NB4 (cell line): ENCODE measurements around the gene NAT16.

Experiments used
- CTCF ChIP-seq: IDR thresholded peaks from one replicate; pipeline ENCODE4 v1.5.1; 2012; ENCODE audit warnings: low read depth, low read length
- MYC ChIP-seq: IDR thresholded peaks from 2 replicates; pipeline ENCODE4 v1.6.1; 2011; ENCODE audit warnings: low read depth, low read length
- POLR2A ChIP-seq: IDR thresholded peaks from 2 replicates; pipeline ENCODE4 v1.6.1; 2011; ENCODE audit warnings: mild to moderate bottlenecking; ENCODE audit not compliant: insufficient read length; ENCODE audit errors: extremely low read depth
- TF ChIP-seq, protein P1 (sequence below): IDR thresholded peaks from 2 replicates; pipeline ENCODE4 v1.6.1; 2011; ENCODE audit warnings: low read depth, low read length

GRCh38 chr7:101127460-101128039 lies 52.5 kb downstream of the NAT16 start:
- TF ChIP-seq CTCF, result no peak
- TF ChIP-seq POLR2A, result no peak
- no peak for TF ChIP-seq MYC
- TF ChIP-seq, protein P1, sequence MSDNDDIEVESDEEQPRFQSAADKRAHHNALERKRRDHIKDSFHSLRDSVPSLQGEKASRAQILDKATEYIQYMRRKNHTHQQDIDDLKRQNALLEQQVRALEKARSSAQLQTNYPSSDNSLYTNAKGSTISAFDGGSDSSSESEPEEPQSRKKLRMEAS, result no peak
